ENCODE data around the gene C11orf24.
"Not testable (repeated sequence)": the region's sequence is repeated elsewhere in the genome, so short reads cannot be mapped to it uniquely, and the experiment has no call there.

Gene C11orf24

GRCh38 chr11:68289456-68289855 lies 17.7 kb upstream of the C11orf24 start:
- no peak for TF ChIP-seq CTCF (IDR thresholded peaks at IDR 0.05; ENCODE audit: borderline replicate concordance, insufficient read depth, low read depth, low read length)
- H3K4me3 ChIP-seq (ENCODE audit: low read depth, low read length), result no peak overlapping the region

DNA sequence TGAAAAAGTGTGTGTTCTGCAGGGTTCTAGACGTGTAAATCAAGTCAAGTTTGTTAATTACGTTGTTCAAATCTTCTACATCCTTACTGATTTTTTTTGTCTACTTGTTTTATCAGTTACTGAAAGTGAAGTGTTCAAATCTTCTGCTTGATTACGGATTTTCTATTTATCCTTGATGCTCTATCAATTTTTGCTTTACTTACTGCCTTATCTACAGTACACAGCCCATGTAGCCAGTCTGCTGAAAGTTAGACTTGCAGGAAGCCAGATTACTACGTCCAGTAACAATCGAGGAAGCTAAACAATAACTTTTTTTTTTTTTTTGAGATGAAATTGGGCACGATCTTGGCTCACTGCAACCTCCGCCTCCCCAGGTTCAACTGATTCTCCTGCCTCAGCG lies 15.6 kb upstream of the C11orf24 start:
- TF ChIP-seq CTCF (IDR thresholded peaks at IDR 0.05; ENCODE audit: borderline replicate concordance, insufficient read depth, low read depth, low read length), result no peak
- H3K4me3 ChIP-seq (ENCODE audit: low read depth, low read length), result no peak overlapping the region

DNA sequence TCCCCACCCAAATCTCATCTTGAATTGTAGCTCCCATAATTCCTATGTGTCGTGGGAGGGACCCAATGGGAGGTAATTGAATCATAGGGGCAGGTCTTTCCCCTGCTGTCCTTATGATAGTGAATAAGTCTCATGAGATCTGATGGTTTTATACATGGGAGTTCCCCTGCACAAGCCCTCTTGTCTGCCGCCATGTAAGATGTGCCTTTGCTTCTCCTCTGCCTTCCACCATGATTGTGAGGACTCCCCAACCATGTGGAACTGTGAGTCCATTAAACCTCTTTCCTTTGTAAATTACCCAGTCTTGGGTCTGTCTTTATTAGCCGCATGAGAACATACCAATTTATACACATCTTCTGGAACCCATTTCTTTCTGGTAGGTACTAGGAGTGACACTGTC lies 12.8 kb upstream of the C11orf24 start:
- H3K4me3 ChIP-seq (ENCODE audit: low read depth, low read length), result not testable (repeated sequence)

DNA sequence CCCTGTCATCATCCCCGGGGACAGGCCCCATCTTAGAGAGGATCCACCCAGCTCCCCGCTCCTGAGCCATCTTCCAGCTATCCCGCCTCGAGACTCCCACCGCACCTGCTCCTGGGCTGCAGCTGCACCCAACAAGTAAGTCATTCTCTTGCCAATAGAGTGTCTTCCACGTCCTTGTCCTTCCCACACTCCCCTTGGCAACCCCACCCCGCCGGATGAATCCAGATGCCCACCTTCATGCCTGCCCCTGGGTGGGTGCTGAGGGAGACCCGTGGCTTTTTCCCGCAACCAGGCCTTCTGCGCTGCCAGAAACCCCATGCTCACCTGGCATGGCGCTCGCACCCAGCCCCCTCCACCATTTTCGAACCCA lies 11.1 kb upstream of the C11orf24 start:
- TF ChIP-seq CTCF (IDR thresholded peaks at IDR 0.05; ENCODE audit: borderline replicate concordance, insufficient read depth, low read depth, low read length), result no peak
- no peak overlapping the region for H3K4me3 ChIP-seq (ENCODE audit: low read depth, low read length)

DNA sequence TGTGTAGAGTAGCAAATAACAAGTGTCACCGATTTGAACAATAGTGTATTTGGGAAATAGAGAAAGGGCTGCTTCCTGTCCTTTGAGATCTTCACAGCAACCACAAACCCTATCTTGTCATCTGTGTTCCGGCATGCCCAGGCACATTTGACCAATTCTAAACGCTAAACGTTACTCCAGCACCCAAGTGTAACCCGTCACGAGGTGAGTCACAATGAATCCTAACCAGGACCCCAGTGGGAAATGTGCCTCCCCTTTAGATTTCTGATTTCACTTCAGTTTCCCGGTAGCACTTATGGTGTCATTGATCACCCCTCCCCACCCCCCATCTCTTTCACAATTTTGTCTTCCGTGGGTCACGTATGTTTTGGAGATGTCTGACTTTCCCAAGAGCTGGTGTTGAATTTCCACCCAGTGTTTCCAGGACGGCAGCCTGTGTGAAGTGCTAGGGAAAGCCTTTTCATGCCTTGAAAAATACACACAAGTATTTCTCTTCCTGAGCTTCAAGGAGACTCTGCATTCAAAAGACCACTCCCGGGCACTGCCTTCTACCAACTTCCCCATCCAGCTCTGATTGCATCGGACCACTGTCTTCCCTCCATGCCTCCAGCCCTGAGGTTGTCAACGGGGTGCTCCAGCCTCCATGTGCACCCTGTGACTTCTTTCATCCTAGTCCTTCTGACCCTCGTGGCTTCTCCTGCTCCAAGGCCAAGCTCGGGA lies 10.5 kb upstream of the C11orf24 start:
- no peak for TF ChIP-seq CTCF (IDR thresholded peaks at IDR 0.05; ENCODE audit: borderline replicate concordance, insufficient read depth, low read depth, low read length)
- peak overlapping the region; percentile 15 for H3K4me3 ChIP-seq (ENCODE audit: low read depth, low read length)

GRCh38 chr11:68279676-68280075 lies 7.9 kb upstream of the C11orf24 start:
- H3K4me3 ChIP-seq (ENCODE audit: low read depth, low read length), result no peak overlapping the region
- TF ChIP-seq CTCF (IDR thresholded peaks at IDR 0.05; ENCODE audit: borderline replicate concordance, insufficient read depth, low read depth, low read length), result no peak

DNA sequence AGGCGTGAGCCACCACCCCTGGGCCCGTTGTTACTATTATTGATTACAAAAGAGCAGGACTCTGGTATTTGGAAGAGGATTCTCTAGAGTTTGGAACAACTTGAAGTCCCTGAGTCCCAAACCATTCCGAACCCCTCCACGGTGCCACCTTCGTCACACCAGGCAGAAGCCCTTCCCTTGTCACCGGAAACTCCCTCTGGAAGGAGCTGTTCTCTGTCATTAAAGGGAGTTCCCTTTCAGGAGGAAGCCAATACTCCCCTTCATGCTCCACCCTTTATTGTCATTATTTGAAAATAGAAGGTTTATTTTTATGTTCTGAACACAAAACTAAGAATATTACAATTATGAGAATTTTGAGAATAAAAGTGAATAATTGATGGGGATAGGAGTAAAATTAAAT lies 5.1 kb upstream of the C11orf24 start:
- H3K4me3 ChIP-seq (ENCODE audit: low read depth, low read length), result no peak overlapping the region
- no peak for TF ChIP-seq CTCF (IDR thresholded peaks at IDR 0.05; ENCODE audit: borderline replicate concordance, insufficient read depth, low read depth, low read length)
